OCI-LY1 (cell line): ENCODE results near the gene SLC39A10.

Experiments used
- CTCF ChIP-seq: fragments of 200-600 bp; sonication (generic), shearing (Covaris generic); IDR thresholded peaks from 2 replicates; pipeline ENCODE4 v1.5.1; 2017; ENCODE audit warnings: mild to moderate bottlenecking, antibody characterized with exemption, low read length, moderate library complexity, mixed read lengths
- EZH2 ChIP-seq: fragments of 200-600 bp; sonication (generic), shearing (Covaris generic); IDR thresholded peaks from 2 replicates; pipeline ENCODE4 v1.8.0; 2017; ENCODE audit warnings: borderline replicate concordance, mixed run types, mild to moderate bottlenecking, antibody characterized with exemption, low read length, moderate library complexity, mixed read lengths

DNA sequence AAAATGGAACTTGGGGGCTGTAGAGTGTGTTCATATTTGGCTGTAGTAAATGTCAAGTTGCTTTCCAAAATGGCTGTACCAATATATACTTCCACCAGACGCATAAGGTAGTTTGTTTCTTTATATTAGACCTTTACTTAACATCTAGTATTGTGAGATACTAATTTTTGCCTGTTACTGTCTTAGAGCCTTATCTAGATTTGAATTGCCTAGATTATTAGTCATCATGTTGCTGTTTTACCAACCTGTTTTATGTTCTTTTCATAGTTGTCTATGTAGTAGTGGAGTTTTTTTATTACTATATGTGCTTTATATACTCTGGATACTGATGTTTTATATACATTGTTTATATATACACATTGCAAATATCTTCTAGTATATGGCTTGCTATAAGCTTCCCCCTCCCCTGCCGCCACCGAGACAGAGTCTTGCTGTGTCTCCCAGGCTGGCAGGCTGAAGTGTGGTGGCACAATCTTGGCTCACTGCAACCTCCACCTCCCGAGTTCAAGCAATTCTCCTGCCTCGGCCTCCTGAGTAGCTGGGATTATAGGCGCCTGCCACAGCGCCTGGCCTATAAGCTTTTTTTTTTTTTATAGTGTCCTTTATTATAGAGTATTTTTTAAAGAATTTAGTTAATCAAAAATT is 18.9 kb downstream of the SLC39A10 start:
- no peak for TF ChIP-seq CTCF
- no peak for TF ChIP-seq EZH2
